Stimulated activated CD4-positive, alpha-beta T cell treated with anti-CD3 and anti-CD28 coated beads, Interleukin-15, amount 100 ng/mL, for 24 hours (primary cell): ENCODE data around the gene MTERF4.

ENCODE experiments used
- DNase-seq: peaks from one replicate; pipeline ENCODE4 v3.0.0-alpha.2; 2020

The MTERF4 gene, protein sequence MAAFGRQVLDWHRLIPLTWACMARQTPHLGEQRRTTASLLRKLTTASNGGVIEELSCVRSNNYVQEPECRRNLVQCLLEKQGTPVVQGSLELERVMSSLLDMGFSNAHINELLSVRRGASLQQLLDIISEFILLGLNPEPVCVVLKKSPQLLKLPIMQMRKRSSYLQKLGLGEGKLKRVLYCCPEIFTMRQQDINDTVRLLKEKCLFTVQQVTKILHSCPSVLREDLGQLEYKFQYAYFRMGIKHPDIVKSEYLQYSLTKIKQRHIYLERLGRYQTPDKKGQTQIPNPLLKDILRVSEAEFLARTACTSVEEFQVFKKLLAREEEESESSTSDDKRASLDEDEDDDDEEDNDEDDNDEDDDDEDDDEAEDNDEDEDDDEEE

DNA sequence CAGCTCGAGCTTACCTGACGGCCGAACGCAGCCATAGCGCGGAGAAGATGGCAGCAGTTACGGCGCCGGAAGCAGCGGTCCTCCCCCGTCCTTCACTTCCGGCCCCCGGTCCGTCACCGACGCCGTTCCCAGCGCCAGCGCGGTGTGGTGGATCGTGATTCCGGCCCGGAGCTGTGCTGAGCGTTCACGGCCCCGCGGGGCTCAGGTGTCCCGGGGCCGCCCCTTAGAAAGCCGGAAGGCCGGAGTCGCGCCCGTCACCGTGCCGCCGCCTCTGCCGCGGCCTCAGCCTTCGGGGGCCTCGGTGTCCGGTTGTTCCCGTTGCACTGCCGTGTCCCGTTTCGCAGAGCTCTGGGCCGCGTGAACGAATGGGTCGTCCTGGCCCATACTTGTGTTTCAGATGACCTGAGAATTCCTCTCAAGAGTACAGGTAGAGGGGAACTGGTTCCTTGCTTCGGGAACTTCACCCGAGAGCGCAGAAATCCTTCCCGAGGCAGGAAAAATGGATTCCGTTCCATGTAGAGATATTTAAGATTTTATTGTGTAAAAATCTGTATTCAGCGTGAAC is at the start of gene MTERF4:
TSS of gene MTERF4 (minus strand) at position 49 of the 565 bp plus-strand sequence. CDS start at position 35, 14 bp downstream.
- DNase-seq, result peak; percentile 93

GRCh38 chr2:241150660-241151530 is 48.8 kb upstream of the MTERF4 start:
- no peak for DNase-seq

DNA sequence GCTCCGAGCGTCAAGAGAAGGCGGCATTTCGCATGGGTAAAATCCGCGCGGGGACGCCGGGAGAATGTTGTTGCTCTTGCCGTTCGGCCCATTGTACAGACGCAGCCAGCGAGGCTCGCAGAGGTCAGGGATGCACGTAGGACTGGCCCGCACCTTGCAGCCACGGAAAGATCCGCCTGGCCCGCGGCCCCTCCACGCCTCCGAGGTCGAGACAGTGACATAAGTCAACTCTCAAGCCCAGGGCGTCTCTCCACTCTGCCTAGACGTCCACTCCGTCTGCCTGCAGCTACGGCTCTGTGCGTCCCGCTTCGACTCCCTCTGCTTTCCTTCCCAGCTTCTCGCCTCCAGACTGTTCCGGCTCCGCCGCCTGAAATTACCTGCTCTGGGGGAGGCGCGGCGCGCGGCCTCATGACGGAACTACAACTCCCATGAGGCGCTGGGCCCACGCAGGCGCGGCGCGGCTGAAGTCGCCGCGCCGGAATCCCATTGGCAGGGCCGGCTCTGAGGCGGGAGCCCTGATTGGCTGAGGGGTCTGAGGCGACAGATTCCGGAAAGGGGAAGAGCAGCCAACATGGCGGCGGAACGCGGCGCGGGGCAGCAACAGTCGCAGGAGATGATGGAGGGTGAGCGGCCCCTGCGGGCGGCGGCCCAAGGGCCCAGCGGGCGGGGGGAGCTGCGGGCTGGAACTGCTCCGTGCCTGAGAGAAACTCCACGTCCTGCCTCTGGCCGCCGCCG is 48.0 kb upstream of the MTERF4 start, which contains the start of gene PPP1R7:
TSS of gene PPP1R7 (plus strand) at position 543 of the 735 bp plus-strand sequence. CDS start at position 572, 29 bp downstream.
- DNase-seq, result peak; percentile 97

GRCh38 chr2:241149675-241149924 is 47.5 kb upstream of the MTERF4 start:
- no peak for DNase-seq

DNA sequence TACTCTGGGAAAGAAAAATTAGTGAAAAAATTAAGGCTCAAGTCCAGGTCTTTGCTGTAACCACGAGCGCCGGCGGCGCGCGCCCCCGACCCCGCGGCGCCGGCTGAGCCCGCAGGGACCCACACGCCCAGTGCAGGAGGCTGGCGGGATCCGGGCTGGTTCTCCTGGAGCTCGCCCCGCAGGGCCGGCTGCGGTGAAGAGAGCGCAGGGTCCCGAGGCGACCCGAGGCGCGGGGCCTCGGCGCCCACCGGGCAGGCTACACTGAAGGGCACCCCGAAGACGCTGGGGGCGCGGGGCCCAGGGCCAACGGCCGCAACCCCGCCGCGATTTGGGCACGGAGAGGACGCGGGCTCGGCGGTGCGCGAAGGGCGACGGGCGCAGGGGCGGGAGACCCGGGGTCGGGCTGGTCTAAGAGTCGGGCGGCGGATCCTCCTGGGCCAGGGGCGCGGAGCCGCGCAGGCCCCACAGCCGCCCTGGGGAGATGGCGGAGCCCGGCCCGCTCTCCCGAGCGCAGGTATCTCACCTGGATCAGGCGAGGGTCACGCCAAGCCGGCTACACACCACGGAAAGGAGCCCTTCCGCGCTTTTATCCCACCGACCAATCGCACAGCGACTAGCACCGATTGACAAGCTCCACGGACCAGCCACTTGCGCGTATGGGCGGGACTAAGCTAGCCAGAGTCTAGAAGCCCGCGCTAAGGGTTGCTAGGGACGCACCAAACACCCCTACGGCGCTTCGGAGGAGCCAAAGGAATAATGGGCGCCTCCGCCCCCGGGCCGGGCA is 47.0 kb upstream of the MTERF4 start, which contains the start of gene PASK:
TSS of gene PASK (minus strand) at position 582 of the 784 bp plus-strand sequence. CDS start 6,440 bp downstream, outside the sequence.
- DNase-seq, result peak; percentile 98

DNA sequence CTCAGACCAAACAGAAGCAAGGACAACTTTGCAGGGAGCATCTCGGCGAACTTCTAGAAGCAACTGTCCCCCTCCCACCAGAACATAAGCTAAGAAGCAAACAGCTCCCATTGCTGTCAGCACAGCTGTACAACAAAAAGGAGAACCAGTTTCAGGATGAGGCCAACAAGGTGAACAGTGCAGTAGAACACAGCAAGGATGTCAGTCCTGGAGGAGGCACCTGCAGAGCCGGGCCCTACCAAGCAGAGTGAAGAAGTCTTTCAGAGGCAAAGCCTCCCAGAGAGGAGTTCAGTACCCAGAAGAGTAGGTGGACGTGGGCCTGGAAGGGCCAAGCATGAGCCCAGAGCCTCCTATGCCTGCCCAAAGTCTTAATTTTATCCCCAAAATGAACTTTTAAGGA is 46.2 kb upstream of the MTERF4 start:
- no peak for DNase-seq

GRCh38 chr2:241147336-241147735 is 45.2 kb upstream of the MTERF4 start:
- no peak for DNase-seq

DNA sequence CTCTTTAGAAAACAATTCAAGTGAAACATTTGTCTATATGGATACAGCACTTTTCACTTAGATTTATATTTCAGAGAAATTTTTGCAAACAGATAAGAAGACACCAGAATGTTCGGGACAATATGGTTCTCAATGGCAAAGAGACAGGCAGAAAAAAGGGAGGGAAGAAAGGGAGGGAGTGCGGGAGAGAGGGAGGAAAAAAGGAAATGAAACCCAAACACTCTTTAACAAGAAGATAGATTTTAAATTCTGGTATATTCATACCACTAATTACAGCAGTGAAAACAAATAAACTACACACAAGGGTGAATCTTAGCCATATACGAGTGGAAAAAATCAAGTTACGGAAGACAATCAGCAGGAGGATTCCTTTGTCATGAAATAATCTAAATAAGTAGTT is 44.2 kb upstream of the MTERF4 start:
- no peak for DNase-seq

- DNase-seq, result no peak
Measured at GRCh38 chr2:241142593-241142992, 40.5 kb upstream of the MTERF4 start.

GRCh38 chr2:241142063-241142462 is 40.0 kb upstream of the MTERF4 start:
- DNase-seq, result no peak

DNA sequence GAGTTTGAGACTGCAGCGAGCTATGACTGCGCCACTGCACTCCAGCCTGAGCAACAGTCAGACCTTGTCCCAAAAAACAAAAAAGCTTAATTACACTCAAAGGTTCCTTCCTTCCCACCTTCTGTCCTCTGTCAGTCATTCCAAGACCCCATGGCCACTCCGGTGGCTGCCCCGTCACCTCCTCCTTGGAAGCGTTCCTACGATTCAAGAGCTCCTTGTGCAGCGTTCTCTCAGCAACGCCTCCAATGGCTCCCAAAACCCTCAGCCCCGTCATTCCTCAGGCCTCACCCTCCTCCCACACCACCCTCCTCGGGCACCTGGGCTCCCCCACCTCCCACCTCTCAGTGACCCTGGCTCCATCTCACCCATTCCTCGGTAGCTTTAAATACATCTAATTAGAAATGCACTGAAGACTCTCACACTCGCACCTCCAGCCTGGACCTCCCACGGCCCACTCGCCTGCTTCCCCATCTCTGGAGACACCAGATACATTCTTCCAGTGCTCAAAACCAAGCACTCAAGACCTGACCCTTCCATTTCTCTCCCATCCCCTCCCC is 39.2 kb upstream of the MTERF4 start:
- DNase-seq, result no peak

DNA sequence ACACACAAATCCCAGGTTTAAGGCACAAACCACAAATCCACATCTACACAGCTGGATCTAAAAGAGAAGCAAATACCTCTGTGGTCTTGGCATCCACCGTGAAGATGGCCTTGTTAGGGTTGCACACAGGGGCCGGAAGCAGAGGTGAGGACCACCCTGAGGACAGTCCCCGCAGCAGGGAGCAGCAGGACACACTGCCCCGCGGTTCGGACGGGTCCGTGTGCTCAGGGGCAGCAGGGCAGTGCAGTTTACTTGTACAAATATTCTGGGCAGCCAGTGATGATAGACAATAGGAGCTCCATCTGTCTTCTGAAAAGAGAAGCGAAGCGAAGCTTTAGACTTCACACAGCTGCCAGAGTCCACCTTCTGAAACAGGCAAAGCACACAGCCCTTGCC is 38.4 kb upstream of the MTERF4 start:
- no peak for DNase-seq

DNA sequence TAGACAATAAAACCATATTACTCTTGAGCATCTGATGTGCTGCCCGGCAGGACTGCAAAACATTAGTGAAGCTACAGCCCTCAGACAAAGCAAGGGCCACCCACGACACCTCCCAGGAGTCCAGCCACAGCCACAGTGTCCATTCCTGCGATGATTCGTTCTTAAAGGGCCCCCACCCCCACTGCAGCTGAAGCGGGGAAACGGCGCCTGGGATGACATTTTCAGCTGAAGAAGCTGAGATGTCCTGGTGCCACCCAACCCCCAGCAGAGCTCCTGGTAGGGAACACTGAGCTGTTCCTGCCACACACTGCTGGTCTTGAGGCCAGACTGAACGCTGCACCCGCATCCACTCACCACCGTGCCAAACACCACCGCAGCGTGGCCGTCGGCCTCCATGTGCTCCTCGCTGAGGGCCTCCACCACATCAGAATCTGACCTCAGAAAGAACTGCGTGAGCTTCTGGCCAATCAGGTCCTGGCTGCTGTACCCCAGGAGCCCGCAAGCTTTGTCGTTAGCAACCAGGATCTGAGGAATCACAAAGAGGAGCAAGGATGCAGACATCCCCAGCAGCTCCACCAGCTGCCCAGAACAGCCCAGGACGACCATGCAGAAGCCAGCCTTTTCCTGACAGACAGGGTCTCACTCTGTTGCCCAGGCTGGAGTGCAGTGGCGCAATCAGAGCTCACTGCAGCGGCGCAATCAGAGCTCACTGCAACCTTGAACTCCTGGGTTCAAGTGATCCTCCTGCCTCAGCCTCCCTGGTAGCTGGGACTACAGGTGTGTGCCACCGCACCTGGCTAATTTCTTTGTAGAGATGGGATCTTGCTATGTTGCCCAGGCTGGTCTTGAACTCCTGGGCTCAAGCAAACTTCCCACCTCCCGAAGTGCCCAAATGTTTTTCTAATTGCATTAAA is 37.7 kb upstream of the MTERF4 start:
- no peak for DNase-seq

- no peak for DNase-seq
Measured at GRCh38 chr2:241138471-241138870, 36.4 kb upstream of the MTERF4 start.

DNA sequence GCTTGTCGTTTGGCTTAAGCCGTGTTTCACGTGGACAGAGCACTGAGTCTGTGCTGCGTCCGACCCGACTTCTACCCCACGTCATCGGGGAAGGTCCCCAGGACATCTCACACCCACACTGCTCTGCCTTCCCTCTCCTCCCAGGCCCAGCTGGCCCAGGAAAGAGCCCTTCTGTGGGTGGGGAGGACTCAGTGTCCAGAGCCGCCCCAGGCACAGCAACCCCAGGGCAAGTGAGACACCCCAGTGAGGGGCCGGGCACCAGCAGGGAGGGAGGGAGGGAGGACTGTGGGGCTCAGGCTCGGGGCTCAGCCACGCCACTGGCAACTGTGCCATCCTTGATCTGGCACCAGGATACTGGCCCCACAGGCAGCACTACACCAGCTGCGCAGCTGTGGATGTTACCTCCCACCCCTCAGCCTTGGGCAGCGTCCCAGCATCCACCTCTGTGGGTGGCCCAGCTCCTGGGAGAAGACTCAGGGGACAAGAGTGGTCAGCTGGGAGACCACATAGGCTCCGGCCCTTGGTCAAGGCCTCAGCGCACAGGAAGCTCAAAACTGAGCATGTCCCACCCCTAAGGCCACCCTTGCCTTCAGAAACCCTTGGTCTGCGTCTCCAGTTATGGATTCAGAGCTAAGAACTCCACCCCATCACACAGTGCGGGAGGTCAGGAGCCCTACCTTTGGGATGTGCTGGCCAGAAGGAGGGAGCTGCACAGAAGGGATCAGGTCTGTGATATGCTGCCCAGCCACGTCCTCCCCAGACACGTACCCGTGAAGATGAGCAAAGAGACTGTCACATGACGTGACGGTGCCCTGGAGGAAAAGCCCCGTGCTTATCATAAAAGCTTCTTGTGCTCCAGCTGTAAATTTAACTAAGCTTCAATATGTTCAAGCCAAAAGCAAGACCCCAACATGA is 35.4 kb upstream of the MTERF4 start:
- no peak for DNase-seq

DNA sequence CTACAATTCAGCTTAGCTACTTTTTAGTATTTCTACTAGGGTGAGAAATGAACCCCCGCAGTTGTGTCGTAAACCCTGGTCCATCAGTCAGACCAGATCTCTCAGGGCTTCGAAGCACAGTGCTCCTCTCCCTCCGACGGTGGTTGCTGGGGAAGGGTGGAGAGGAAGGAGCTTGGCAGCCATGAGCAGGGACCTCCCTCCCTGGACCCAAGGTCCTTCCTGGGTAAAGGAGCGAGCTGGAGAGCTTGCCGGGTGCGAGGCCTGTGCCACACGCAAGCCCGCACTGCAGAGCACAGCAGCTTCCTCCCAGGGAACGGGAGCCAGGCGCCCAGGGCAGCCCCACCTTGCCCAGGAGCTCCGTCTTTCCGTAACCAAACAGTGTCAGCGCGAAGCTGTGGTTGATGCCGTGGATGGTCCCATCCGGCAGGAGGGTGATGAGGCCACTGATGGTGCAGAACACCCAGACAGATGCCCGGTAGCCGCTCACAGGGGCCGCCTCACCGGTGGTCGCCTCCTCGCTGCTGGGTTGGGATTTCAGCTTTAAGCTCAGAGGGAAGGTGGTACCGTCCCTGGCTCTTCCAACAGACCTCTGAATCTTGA is 34.7 kb upstream of the MTERF4 start:
- no peak for DNase-seq

- DNase-seq, result no peak
Measured at GRCh38 chr2:241136191-241136590, 34.1 kb upstream of the MTERF4 start.

GRCh38 chr2:241135737-241136136 is 33.6 kb upstream of the MTERF4 start:
- DNase-seq, result no peak

DNA sequence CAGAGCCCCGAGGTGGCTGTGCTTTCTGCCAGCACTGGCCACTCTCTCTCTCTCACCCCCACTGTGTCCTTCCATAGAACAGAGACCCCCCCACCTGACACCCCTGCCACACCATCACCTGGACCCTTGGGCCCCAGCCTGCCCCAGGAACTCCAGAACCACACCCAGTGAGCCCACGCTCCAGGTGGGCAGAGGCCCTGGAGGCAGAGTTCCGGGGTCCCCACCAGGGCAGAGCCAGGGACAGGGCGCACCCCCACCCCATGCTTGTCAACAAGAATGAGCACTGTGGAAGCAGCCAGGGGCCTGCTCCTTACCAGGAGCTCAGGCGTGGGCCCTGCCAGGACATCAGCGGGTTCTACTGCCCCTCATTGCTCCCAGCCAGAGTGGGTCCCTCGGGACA is 32.6 kb upstream of the MTERF4 start:
- DNase-seq, result no peak
